Adrenal gland (tissue), 12 donors: ENCODE measurements around the gene HMCES. TPM values are rescaled to one million over a fixed set of nuclear protein-coding genes. Genes with fewer than 3 reads are reported as not detected.

ENCODE experiments used
- DNase-seq, 7 donors: peaks; one replicate each; pipeline ENCODE4 v3.0.0-alpha.2; 2019 to 2020
- H3K27ac ChIP-seq, 5 donors: fragments of 200-600 bp; sonication (generic) in 4 of 5; 1 replicate in 3 of 5; 2 replicates in 2 of 5; pipeline versions ENCODE4 v1.5.1 to v1.8.0; 2016 to 2020; ENCODE audit warnings: mild to moderate bottlenecking in 1 of 5
- H3K27me3 ChIP-seq: fragments of 200-600 bp; 2 replicates; pipeline ENCODE4 v1.8.0; 2021
- H3K36me3 ChIP-seq, 2 donors: fragments of 200-600 bp; replicated peaks in 1 of 2; 1 replicate in 1 of 2; 2 replicates in 1 of 2; pipeline versions ENCODE4 v1.5.1 to v1.8.0; 2018 to 2022
- H3K4me1 ChIP-seq, 2 donors: fragments of 200-600 bp; replicated peaks in 1 of 2; 1 replicate in 1 of 2; 2 replicates in 1 of 2; pipeline versions ENCODE4 v1.5.1 to v1.8.0; 2018 to 2021
- H3K4me3 ChIP-seq, 4 donors: fragments of 200-600 bp; sonication (generic) in 3 of 4; one replicate each; pipeline ENCODE4 v1.5.1; 2016 to 2018
- H3K9me3 ChIP-seq, 3 donors: fragments of 200-600 bp; sonication (generic) in 1 of 3; replicated peaks in 1 of 3; 1 replicate in 2 of 3; 2 replicates in 1 of 3; pipeline versions ENCODE4 v1.5.1 to v1.8.0; 2016 to 2021
- CTCF ChIP-seq, 6 experiments: fragments of 450-650 bp in 4 of 6; fragments of 200-600 bp in 2 of 6; sonication (generic) in 1 of 6; IDR thresholded peaks; 1 replicate in 5 of 6; 2 replicates in 1 of 6; pipeline versions ENCODE4 v1.5.1 to v1.8.0; 2016 to 2021; ENCODE audit warnings: antibody characterized with exemption in 6 of 6, mild to moderate bottlenecking in 2 of 6, moderate library complexity in 1 of 6
- POLR2A ChIP-seq, 2 donors: fragments of 450-650 bp; IDR thresholded peaks; one replicate each; pipeline ENCODE4 v1.6.1; 2017; ENCODE audit warnings: antibody characterized with exemption in 2 of 2, mild to moderate bottlenecking in 2 of 2, moderate library complexity in 1 of 2
- WGBS, 4 donors: extraction: QIAGEN DNeasy Blood & Tissue Kit in 2 of 4; methylation state at CpG; one replicate each; pipeline versions ENCODE4 v1.1.5 to v1.1.7; 2013 to 2017; 5-methylcytosine and 5-hydroxymethylcytosine counted together
- intact Hi-C, 2 donors: fragments of 100-400 bp; cut with DNase I; formaldehyde crosslinking; loops; one replicate each; pipeline versions ENCODE4 v1.14.1 to v1.15.0; 2022 to 2023
- polyA plus RNA-seq, 3 donors: library from polyadenylated mRNA; stranded (reverse); fragments of 200-250 nt in 2 of 3; fragments of 350-450 nt in 1 of 3; fragmentation: Illumina TruSeq in 1 of 3; extraction: RNeasy Lipid Tissue Mini Kit (QIAGEN cat#74804) in 1 of 3; gene quantifications; one replicate each; pipeline ENCODE4 v1.2.3, GENCODE V29; 2013 to 2014
- total RNA-seq, 9 donors: library from RNA; depleted of rRNA in 4 of 9; stranded (reverse); fragments of >200 nt in 4 of 9; fragments of 120-200 nt in 1 of 9; fragmentation: NEBNext Ultra II Directional in 1 of 9; extraction: Animal tissue kit (Norgen Biotek cat#: 25700) in 1 of 9; gene quantifications; one replicate each; pipeline versions ENCODE4 v1.1.0 to v1.2.4, GENCODE V29; 2013 to 2023
- donor health status: healthy with polysubstance abuse.
- donor health status: Bipolar disorder and iron deficiency.
- donor health status: DM: yes; HTN: yes; CAD: no.
- donor health status: DM: no; HTN: no; CAD: no.
- donor health status: DM: no; HTN: no; CAD: no.
- donor health status: DM: yes; HTN: yes; CAD: no.

Gene HMCES
- total and polyA plus RNA-seq, 12 donors: 16.0 to 39.7 (median 23.7) TPM

GRCh38 chr3:129289201-129289921 lies 10.7 kb downstream of the HMCES start:
- H3K9me3 ChIP-seq: no peaks in the 10 kb centered on the region
- no peak overlapping the region for H3K4me3 ChIP-seq
- peaks cover 0 to 44% of the 10 kb centered on the region in 2 donors for H3K36me3 ChIP-seq
- no peak for TF ChIP-seq POLR2A (IDR thresholded peaks at IDR 0.05)
- no peak for TF ChIP-seq CTCF (IDR thresholded peaks at IDR 0.05)
- WGBS, 4 donors: 84 to 93% (median 88%) methylated on average over 6 of the region's 6 CpGs
- H3K27me3 ChIP-seq: no peaks in the 10 kb centered on the region
- intact Hi-C loops: no loop called here
- no peak for DNase-seq
- no peak overlapping the region for H3K27ac ChIP-seq
- H3K4me1 ChIP-seq: no peaks in the 10 kb centered on the region

GRCh38 chr3:129291236-129291886 lies 12.7 kb downstream of the HMCES start:
- TF ChIP-seq CTCF (IDR thresholded peaks at IDR 0.05) (no peak), POLR2A (IDR thresholded peaks at IDR 0.05) (no peak)
- Histone ChIP-seq H3K27me3 (no peaks in the 10 kb centered on the region), H3K4me3 (no peak overlapping the region), H3K36me3 (peaks cover 0 to 50% of the 10 kb centered on the region in 2 donors), H3K9me3 (no peaks in the 10 kb centered on the region), H3K27ac (no peak overlapping the region), H3K4me1 (no peaks in the 10 kb centered on the region)
- WGBS, 4 donors: 81 to 85% (median 83%) methylated on average over 4 of the region's 4 CpGs
- intact Hi-C loops: no loop called here
- no peak for DNase-seq

- TF ChIP-seq POLR2A (IDR thresholded peaks at IDR 0.05) (no peak), CTCF (IDR thresholded peaks at IDR 0.05) (no peak)
- Histone ChIP-seq H3K27me3 (no peaks in the 10 kb centered on the region), H3K27ac (no peak overlapping the region), H3K9me3 (no peaks in the 10 kb centered on the region), H3K36me3 (peaks cover 0 to 52% of the 10 kb centered on the region in 2 donors), H3K4me3 (no peak overlapping the region), H3K4me1 (no peaks in the 10 kb centered on the region)
- WGBS, 4 donors: 91 to 96% (median 96%) methylated on average over 5 of the region's 5 CpGs
- intact Hi-C loops: no loop called here
- no peak for DNase-seq
These were observed 16.6 kb downstream of the HMCES start for GRCh38 chr3:129295286-129295685.

GRCh38 chr3:129304146-129304961 lies 25.7 kb downstream of the HMCES start:
- intact Hi-C loops: no loop called here
- peak in 2 of 7 donors; percentile 9 to 50 for DNase-seq
- TF ChIP-seq CTCF (IDR thresholded peaks at IDR 0.05) (no peak), POLR2A (IDR thresholded peaks at IDR 0.05) (no peak)
- Histone ChIP-seq H3K27ac (peak overlapping the region in 2 of 5 donors; percentile 6 to 83), H3K9me3 (no peaks in the 10 kb centered on the region), H3K36me3 (peaks cover 0 to 26% of the 10 kb centered on the region in 2 donors), H3K4me1 (peaks cover 0 to 7% of the 10 kb centered on the region in 2 donors), H3K27me3 (no peaks in the 10 kb centered on the region), H3K4me3 (no peak overlapping the region)
- WGBS, 4 donors: 70 to 85% (median 75%) methylated on average over 3 of the region's 3 CpGs
